ENCODE results near the gene STN1. TPM values are rescaled to one million over a fixed set of nuclear protein-coding genes. Genes with fewer than 3 reads are reported as not detected.

STN1 gene
- total RNA-seq, 1 experiment from 2014 or later = 16.1 TPM

- H3K4me3 Mint-ChIP-seq (ENCODE audit: unreplicated experiment) = no peak overlapping the region
- peaks cover 19% of the 10 kb centered on the region for H3K4me1 Mint-ChIP-seq (ENCODE audit: low read depth, unreplicated experiment)
- H3K4me3 ChIP-seq (ENCODE audit: low read depth, low read length) = no peak overlapping the region
- H3K27me3 ChIP-seq (replicated peaks; ENCODE audit: control insufficient read depth, insufficient read depth, low read length) = no peaks in the 10 kb centered on the region
- H3K36me3 Mint-ChIP-seq (ENCODE audit: insufficient read depth, unreplicated experiment) = no peaks in the 10 kb centered on the region
- no peak overlapping the region for H3K27ac Mint-ChIP-seq (ENCODE audit: unreplicated experiment)
- peaks cover 12% of the 10 kb centered on the region for H3K4me1 ChIP-seq
- H3K36me3 ChIP-seq (ENCODE audit: control insufficient read depth, insufficient read depth, low read length) = no peaks in the 10 kb centered on the region
- no peaks in the 10 kb centered on the region for H3K27me3 Mint-ChIP-seq (ENCODE audit: insufficient read depth, unreplicated experiment)
- no peaks in the 10 kb centered on the region for H3K9me3 ChIP-seq
- BruUV-seq (replicated peaks) = no TSS peak
- no peak for DNase-seq
- TF ChIP-seq CTCF (IDR thresholded peaks at IDR 0.05; ENCODE audit: insufficient read depth in 1 of 2, low read depth in 1 of 2, low read length in 1 of 2, severe bottlenecking in 1 of 2, unreplicated experiment in 1 of 2) = no peak
- CTCF ChIA-PET = no interaction called here
- POLR2A ChIA-PET = no interaction called here
- H3K9me3 Mint-ChIP-seq (ENCODE audit: unreplicated experiment) = no peaks in the 10 kb centered on the region
- intact Hi-C loops (cut with micrococcal nuclease; ENCODE audit: unreplicated experiment) = no loop called here
Observed at GRCh38 chr10:103941801-103942200, 23.8 kb upstream of the STN1 start.

GRCh38 chr10:103939522-103939921 is 21.5 kb upstream of the STN1 start:
- H3K27me3 ChIP-seq (replicated peaks; ENCODE audit: control insufficient read depth, insufficient read depth, low read length) = no peaks in the 10 kb centered on the region
- H3K4me1 Mint-ChIP-seq (ENCODE audit: low read depth, unreplicated experiment) = peaks cover 19% of the 10 kb centered on the region
- POLR2A ChIA-PET = no interaction called here
- no peaks in the 10 kb centered on the region for H3K9me3 Mint-ChIP-seq (ENCODE audit: unreplicated experiment)
- no peaks in the 10 kb centered on the region for H3K9me3 ChIP-seq
- no peak for DNase-seq
- H3K4me1 ChIP-seq = peaks cover 12% of the 10 kb centered on the region
- BruUV-seq (replicated peaks) = no TSS peak
- H3K36me3 ChIP-seq (ENCODE audit: control insufficient read depth, insufficient read depth, low read length) = no peaks in the 10 kb centered on the region
- no peak for TF ChIP-seq CTCF (IDR thresholded peaks at IDR 0.05; ENCODE audit: insufficient read depth in 1 of 2, low read depth in 1 of 2, low read length in 1 of 2, severe bottlenecking in 1 of 2, unreplicated experiment in 1 of 2)
- no peaks in the 10 kb centered on the region for H3K27me3 Mint-ChIP-seq (ENCODE audit: insufficient read depth, unreplicated experiment)
- H3K27ac Mint-ChIP-seq (ENCODE audit: unreplicated experiment) = no peak overlapping the region
- H3K36me3 Mint-ChIP-seq (ENCODE audit: insufficient read depth, unreplicated experiment) = no peaks in the 10 kb centered on the region
- CTCF ChIA-PET = interaction anchor here (0.6 kb wide), 1 partner anchor 44 kb away, joined by 3 read pairs; no protein-coding TSS in a partner anchor
- H3K4me3 Mint-ChIP-seq (ENCODE audit: unreplicated experiment) = no peak overlapping the region
- no peak overlapping the region for H3K4me3 ChIP-seq (ENCODE audit: low read depth, low read length)
- intact Hi-C loops (cut with micrococcal nuclease; ENCODE audit: unreplicated experiment) = no loop called here

GRCh38 chr10:103936022-103936421 is 18.0 kb upstream of the STN1 start:
- H3K9me3 ChIP-seq = no peaks in the 10 kb centered on the region
- DNase-seq = no peak
- Mint-ChIP-seq H3K9me3 (ENCODE audit: unreplicated experiment) (no peaks in the 10 kb centered on the region), H3K4me3 (ENCODE audit: unreplicated experiment) (no peak overlapping the region), H3K4me1 (ENCODE audit: low read depth, unreplicated experiment) (peaks cover 34% of the 10 kb centered on the region), H3K27me3 (ENCODE audit: insufficient read depth, unreplicated experiment) (no peaks in the 10 kb centered on the region), H3K36me3 (ENCODE audit: insufficient read depth, unreplicated experiment) (no peaks in the 10 kb centered on the region), H3K27ac (ENCODE audit: unreplicated experiment) (no peak overlapping the region)
- H3K4me1 ChIP-seq = peaks cover 32% of the 10 kb centered on the region
- H3K4me3 ChIP-seq (ENCODE audit: low read depth, low read length) = no peak overlapping the region
- POLR2A ChIA-PET = interaction anchor here (0.8 kb wide), 1 partner anchor 19 kb away, joined by 4 read pairs; no protein-coding TSS in a partner anchor
- intact Hi-C loops (cut with micrococcal nuclease; ENCODE audit: unreplicated experiment) = no loop called here
- CTCF ChIA-PET = no interaction called here
- BruUV-seq (replicated peaks) = no TSS peak
- H3K27me3 ChIP-seq (replicated peaks; ENCODE audit: control insufficient read depth, insufficient read depth, low read length) = no peaks in the 10 kb centered on the region
- no peaks in the 10 kb centered on the region for H3K36me3 ChIP-seq (ENCODE audit: control insufficient read depth, insufficient read depth, low read length)
- TF ChIP-seq CTCF (IDR thresholded peaks at IDR 0.05; ENCODE audit: insufficient read depth in 1 of 2, low read depth in 1 of 2, low read length in 1 of 2, severe bottlenecking in 1 of 2, unreplicated experiment in 1 of 2) = no peak
